Breast epithelium (tissue), 4 donors: ENCODE results near the gene RRP9. TPM values are rescaled to one million over a fixed set of nuclear protein-coding genes. Genes with fewer than 3 reads are reported as not detected.
"Not testable (repeated sequence)": the region's sequence is repeated elsewhere in the genome, so short reads cannot be mapped to it uniquely, and the experiment has no call there.

ENCODE experiments used
- DNase-seq, 2 donors: peaks; one replicate each; pipeline ENCODE4 v3.0.0-alpha.2; 2019; ENCODE audit warnings: low spot score in 2 of 2
- H3K27ac ChIP-seq, 2 donors: fragments of 200-600 bp; sonication (generic) in 1 of 2; one replicate each; pipeline ENCODE4 v1.5.1; 2016 to 2019; ENCODE audit warnings: mild to moderate bottlenecking in 1 of 2
- H3K27me3 ChIP-seq, 2 donors: fragments of 200-600 bp; sonication (generic) in 1 of 2; one replicate each; pipeline versions ENCODE4 v1.5.1 to v1.6.0; 2017 to 2019; ENCODE audit warnings: control low read depth in 1 of 2, mild to moderate bottlenecking in 1 of 2
- H3K36me3 ChIP-seq: fragments of 200-600 bp; one replicate; pipeline ENCODE4 v1.5.1; 2019
- H3K4me1 ChIP-seq, 2 donors: fragments of 200-600 bp; sonication (generic); one replicate each; pipeline ENCODE4 v1.5.1; 2016 to 2019; ENCODE audit warnings: control low read depth in 1 of 2
- H3K4me3 ChIP-seq, 3 donors: fragments of 200-600 bp; sonication (generic); 1 replicate in 2 of 3; 2 replicates in 1 of 3; pipeline ENCODE4 v1.5.1; 2016 to 2019; ENCODE audit warnings: mild to moderate bottlenecking in 3 of 3, moderate library complexity in 2 of 3
- H3K9me3 ChIP-seq, 2 donors: fragments of 200-600 bp; sonication (generic) in 1 of 2; one replicate each; pipeline ENCODE4 v1.5.1; 2016 to 2019; ENCODE audit warnings: control low read depth in 1 of 2
- POLR2A ChIP-seq: fragments of 450-650 bp; IDR thresholded peaks from one replicate; pipeline ENCODE4 v1.6.1; 2016; ENCODE audit warnings: antibody characterized with exemption, mild to moderate bottlenecking, moderate library complexity
- POLR2AphosphoS5 ChIP-seq, 3 donors: sonication (generic); formaldehyde crosslinking; IDR thresholded peaks; one replicate each; pipeline ENCODE4 v1.6.1; 2017; ENCODE audit warnings: antibody characterized with exemption in 3 of 3
- intact Hi-C: fragments of 100-400 bp; cut with DNase I; formaldehyde crosslinking; loops from one replicate; pipeline ENCODE4 v1.15.1; 2023; ENCODE audit warnings: low total_unique reads
- total RNA-seq, 3 donors: library from RNA; depleted of rRNA; stranded (reverse); fragments of >200 nt; gene quantifications; one replicate each; pipeline ENCODE4 v1.1.0, GENCODE V29; 2016
- TF ChIP-seq, protein P1 (sequence below), 3 donors: fragments of 450-650 bp; IDR thresholded peaks; one replicate each; pipeline ENCODE4 v1.5.1; 2016 to 2017; ENCODE audit warnings: antibody characterized with exemption in 3 of 3, mild to moderate bottlenecking in 3 of 3, moderate library complexity in 3 of 3

The RRP9 gene
- total RNA-seq, 3 donors from 2014 or later: 23.1 to 24.6 (median 23.8) TPM

DNA sequence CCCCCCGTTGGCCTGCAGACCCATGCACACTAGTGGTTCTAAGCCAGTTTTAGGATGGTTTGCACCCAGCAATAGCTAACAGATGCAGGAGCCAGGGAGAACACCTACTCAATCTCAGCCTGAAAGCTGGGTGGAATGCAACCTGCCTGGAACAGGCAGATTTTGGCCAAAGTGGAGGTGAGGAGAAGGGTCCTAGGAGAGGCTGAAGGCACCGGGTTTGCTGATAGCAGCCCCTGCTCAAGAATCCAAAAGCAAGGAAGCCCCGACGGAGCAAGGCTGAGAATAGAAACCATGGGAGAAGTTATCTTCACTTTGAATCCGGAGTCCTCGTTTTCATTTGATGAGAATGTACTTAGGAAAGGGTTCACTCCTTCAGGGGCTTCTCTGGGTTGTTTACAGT, 9.9 kb downstream of the RRP9 start:
- no peaks in the 10 kb centered on the region for H3K9me3 ChIP-seq
- DNase-seq: no peak
- H3K4me1 ChIP-seq: no peaks in the 10 kb centered on the region
- TF ChIP-seq POLR2A (no peak), POLR2AphosphoS5 (IDR thresholded peaks at IDR 0.05) (no peak)
- TF ChIP-seq, protein P1, sequence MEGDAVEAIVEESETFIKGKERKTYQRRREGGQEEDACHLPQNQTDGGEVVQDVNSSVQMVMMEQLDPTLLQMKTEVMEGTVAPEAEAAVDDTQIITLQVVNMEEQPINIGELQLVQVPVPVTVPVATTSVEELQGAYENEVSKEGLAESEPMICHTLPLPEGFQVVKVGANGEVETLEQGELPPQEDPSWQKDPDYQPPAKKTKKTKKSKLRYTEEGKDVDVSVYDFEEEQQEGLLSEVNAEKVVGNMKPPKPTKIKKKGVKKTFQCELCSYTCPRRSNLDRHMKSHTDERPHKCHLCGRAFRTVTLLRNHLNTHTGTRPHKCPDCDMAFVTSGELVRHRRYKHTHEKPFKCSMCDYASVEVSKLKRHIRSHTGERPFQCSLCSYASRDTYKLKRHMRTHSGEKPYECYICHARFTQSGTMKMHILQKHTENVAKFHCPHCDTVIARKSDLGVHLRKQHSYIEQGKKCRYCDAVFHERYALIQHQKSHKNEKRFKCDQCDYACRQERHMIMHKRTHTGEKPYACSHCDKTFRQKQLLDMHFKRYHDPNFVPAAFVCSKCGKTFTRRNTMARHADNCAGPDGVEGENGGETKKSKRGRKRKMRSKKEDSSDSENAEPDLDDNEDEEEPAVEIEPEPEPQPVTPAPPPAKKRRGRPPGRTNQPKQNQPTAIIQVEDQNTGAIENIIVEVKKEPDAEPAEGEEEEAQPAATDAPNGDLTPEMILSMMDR (IDR thresholded peaks at IDR 0.05): no peak
- no peak overlapping the region for H3K4me3 ChIP-seq
- H3K36me3 ChIP-seq: no peaks in the 10 kb centered on the region
- H3K27me3 ChIP-seq: no peaks in the 10 kb centered on the region
- no peak overlapping the region for H3K27ac ChIP-seq
- intact Hi-C loops: no loop called here

DNA sequence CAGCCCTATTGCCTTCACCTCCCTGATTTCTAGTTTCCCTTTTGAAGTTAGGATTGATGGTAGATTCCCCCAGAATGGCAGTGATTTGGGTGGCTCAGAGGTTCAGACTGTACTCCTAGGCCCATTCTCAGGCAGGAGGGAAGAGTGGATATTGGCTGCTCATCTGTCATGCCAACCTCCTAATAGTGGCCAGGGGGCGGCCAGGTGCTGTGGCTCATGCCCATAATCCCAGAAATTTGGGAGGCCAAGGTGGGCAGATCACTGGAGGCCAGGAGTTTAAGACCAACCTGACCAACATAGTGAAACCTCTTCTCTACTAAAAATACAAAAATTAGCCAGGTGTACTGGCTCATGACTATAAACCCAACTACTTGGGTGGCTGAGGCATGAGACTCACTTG, 11.3 kb downstream of the RRP9 start:
- intact Hi-C loops: no loop called here
- Histone ChIP-seq H3K4me1 (no peaks in the 10 kb centered on the region), H3K4me3 (no peak overlapping the region), H3K27me3 (no peaks in the 10 kb centered on the region), H3K9me3 (no peaks in the 10 kb centered on the region), H3K27ac (no peak overlapping the region), H3K36me3 (no peaks in the 10 kb centered on the region)
- no peak for TF ChIP-seq POLR2AphosphoS5 (IDR thresholded peaks at IDR 0.05)
- TF ChIP-seq, protein P1 (IDR thresholded peaks at IDR 0.05): no peak
- no peak for TF ChIP-seq POLR2A
- no peak for DNase-seq

DNA sequence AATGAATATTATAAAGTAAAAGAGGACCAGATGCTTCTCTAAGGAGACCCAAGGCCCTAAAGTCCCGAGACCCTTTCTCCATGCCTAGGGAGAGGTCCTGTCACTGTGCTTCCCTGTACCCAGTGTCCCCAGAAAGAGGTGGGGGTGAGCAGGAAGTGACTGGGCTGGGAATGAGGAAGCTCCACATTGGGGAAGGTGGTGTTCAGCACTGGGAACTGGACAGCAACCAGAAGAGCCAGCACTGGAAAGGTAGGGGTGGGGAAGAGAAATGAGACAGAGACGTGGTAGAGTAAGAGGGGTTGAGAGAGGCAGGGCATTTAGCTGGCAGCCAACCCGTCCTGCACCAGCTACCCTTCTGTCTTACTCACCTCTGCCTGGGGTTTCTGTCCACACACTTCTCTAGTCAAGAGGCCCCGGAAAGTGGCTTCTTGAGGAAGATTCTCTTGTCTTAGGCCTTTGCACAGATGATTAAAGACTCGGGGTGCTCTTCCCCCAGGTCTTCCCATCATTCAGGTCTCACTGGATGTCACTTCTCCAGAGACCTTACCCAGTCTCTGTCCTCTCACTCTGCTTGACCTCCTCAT, 12.2 kb downstream of the RRP9 start:
- Histone ChIP-seq H3K4me3 (no peak overlapping the region), H3K27ac (no peak overlapping the region), H3K9me3 (no peaks in the 10 kb centered on the region), H3K4me1 (no peaks in the 10 kb centered on the region), H3K36me3 (no peaks in the 10 kb centered on the region), H3K27me3 (no peaks in the 10 kb centered on the region)
- intact Hi-C loops: no loop called here
- TF ChIP-seq POLR2AphosphoS5 (IDR thresholded peaks at IDR 0.05): no peak
- TF ChIP-seq POLR2A: no peak
- TF ChIP-seq, protein P1 (IDR thresholded peaks at IDR 0.05): no peak
- DNase-seq: no peak

DNA sequence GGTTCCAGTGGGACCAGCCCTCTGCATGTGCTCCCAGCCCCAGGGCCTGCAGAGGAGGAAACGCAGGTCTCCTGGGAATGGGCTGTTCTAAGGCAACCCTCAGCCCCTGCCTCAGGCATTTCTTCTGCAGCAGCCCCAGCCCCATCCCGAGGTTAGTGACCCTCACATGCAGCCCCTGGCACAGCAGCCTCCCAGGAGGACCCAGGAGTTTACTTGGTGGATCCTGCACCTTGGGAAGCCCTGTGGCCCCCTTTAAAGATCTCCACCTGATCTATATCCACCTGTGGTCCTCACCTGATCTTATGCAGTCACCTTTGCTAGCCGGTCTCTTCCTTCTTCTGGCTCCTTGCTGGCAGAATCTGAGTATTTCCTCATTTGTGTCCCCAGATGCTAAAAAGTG, 12.7 kb downstream of the RRP9 start:
- H3K4me1 ChIP-seq, H3K4me3 ChIP-seq, H3K27me3 ChIP-seq, DNase-seq, intact Hi-C loops, H3K36me3 ChIP-seq, H3K27ac ChIP-seq, H3K9me3 ChIP-seq: not testable (repeated sequence)

DNA sequence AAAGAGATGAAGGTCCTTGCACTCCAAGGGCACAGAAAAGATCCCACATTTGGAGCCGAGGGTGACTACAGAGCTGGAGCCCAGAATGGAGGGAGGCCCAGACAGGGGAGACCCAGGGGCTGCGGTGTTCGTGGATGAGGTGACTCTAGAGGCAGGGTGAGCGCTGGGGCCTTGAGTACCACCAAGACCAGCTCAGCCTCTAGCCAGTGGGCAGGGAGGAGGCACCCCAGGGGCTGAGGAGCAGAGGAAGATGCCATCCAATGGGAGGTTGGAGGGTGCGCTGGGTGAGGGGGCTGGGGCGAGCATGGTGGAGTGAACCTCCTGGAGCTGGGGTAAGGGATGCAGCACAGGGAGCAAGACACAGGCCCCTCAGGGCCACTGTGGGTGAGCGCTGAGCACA, 13.3 kb downstream of the RRP9 start:
- no peak overlapping the region for H3K4me3 ChIP-seq
- intact Hi-C loops: no loop called here
- H3K9me3 ChIP-seq: no peaks in the 10 kb centered on the region
- H3K27me3 ChIP-seq: no peaks in the 10 kb centered on the region
- no peak overlapping the region for H3K27ac ChIP-seq
- no peak for DNase-seq
- no peaks in the 10 kb centered on the region for H3K4me1 ChIP-seq
- no peak for TF ChIP-seq POLR2A
- TF ChIP-seq, protein P1 (IDR thresholded peaks at IDR 0.05): no peak
- no peak for TF ChIP-seq POLR2AphosphoS5 (IDR thresholded peaks at IDR 0.05)
- no peaks in the 10 kb centered on the region for H3K36me3 ChIP-seq
